Keratinocyte (primary cell): Measurements from ENCODE around the gene NRDE2. TPM values are rescaled to one million over a fixed set of nuclear protein-coding genes. Genes with fewer than 3 reads are reported as not detected.

ENCODE experiments used
- DNase-seq: peaks from one replicate; pipeline ENCODE4 v3.0.0-alpha.2; 2011; ENCODE audit warnings: low read depth, missing footprints, low spot score
- FAIRE-seq: peaks from 2 replicates; lab custom pipeline; 2011; peaks lifted over from hg19 to GRCh38; lab: Jason Lieb, UNC
- H2AFZ ChIP-seq: 2 replicates; pipeline ENCODE4 v1.6.0; 2012; ENCODE audit warnings: low read length, control low read depth, inconsistent platforms; ENCODE audit not compliant: control insufficient read depth
- H3K27ac ChIP-seq: 2 replicates; pipeline ENCODE4 v1.5.1; 2011; ENCODE audit warnings: low read length; ENCODE audit not compliant: control insufficient read depth, insufficient read depth
- H3K27me3 ChIP-seq: 3 replicates; pipeline ENCODE4 v1.6.0; 2011; ENCODE audit warnings: low read length; ENCODE audit not compliant: control insufficient read depth, insufficient read depth; ENCODE audit errors: extremely low read depth
- H3K36me3 ChIP-seq, 2 experiments: 2 replicates in 1 of 2; 3 replicates in 1 of 2; pipeline ENCODE4 v1.5.1; 2011; ENCODE audit warnings: low read length in 2 of 2, mild to moderate bottlenecking in 1 of 2; ENCODE audit not compliant: control insufficient read depth in 2 of 2, insufficient read depth in 2 of 2; ENCODE audit errors: extremely low read depth in 1 of 2
- H3K4me1 ChIP-seq: 3 replicates; pipeline ENCODE4 v1.5.1; 2011; ENCODE audit warnings: low read length; ENCODE audit not compliant: control insufficient read depth, insufficient read depth; ENCODE audit errors: extremely low read depth
- H3K4me2 ChIP-seq: 3 replicates; pipeline ENCODE4 v1.6.0; 2011; ENCODE audit warnings: low read depth, low read length; ENCODE audit not compliant: control insufficient read depth, insufficient read depth; ENCODE audit errors: extremely low read depth
- H3K4me3 ChIP-seq, 3 experiments: fragments of 200-600 bp in 1 of 3; sonication (generic) in 1 of 3; 2 replicates in 2 of 3; 3 replicates in 1 of 3; pipeline ENCODE4 v1.5.1; 2011 to 2016; ENCODE audit warnings: low read length in 3 of 3, mild to moderate bottlenecking in 3 of 3, control low read depth in 2 of 3, inconsistent platforms in 1 of 3, low read depth in 1 of 3, mixed read lengths in 1 of 3, mixed run types in 1 of 3, moderate library complexity in 1 of 3; ENCODE audit not compliant: control insufficient read depth in 2 of 3, insufficient read depth in 2 of 3; ENCODE audit errors: extremely low read depth in 1 of 3
- H3K79me2 ChIP-seq: 2 replicates; pipeline ENCODE4 v1.6.0; 2012; ENCODE audit warnings: low read length; ENCODE audit not compliant: control insufficient read depth, insufficient read depth
- H3K9ac ChIP-seq: 3 replicates; pipeline ENCODE4 v1.6.0; 2011; ENCODE audit warnings: low read length; ENCODE audit not compliant: control insufficient read depth, insufficient read depth; ENCODE audit errors: extremely low read depth
- H3K9me1 ChIP-seq: 3 replicates; pipeline ENCODE4 v1.6.0; 2011; ENCODE audit warnings: low read length; ENCODE audit not compliant: control insufficient read depth, insufficient read depth; ENCODE audit errors: extremely low read depth
- H3K9me3 ChIP-seq: 2 replicates; pipeline ENCODE4 v1.5.1; 2012; ENCODE audit warnings: low read depth, low read length; ENCODE audit not compliant: control insufficient read depth
- H4K20me1 ChIP-seq: 3 replicates; pipeline ENCODE4 v1.6.0; 2011; ENCODE audit warnings: low read length; ENCODE audit not compliant: control insufficient read depth, insufficient read depth; ENCODE audit errors: extremely low read depth
- CTCF ChIP-seq, 3 experiments: IDR thresholded peaks in 1 of 3; conservative IDR thresholded peaks in 1 of 3; optimal IDR thresholded peaks in 1 of 3; 2 replicates in 2 of 3; 3 replicates in 1 of 3; pipeline versions ENCODE3 to v1.5.1; 2011; ENCODE audit warnings: low read length in 3 of 3, mild to moderate bottlenecking in 3 of 3, moderate library complexity in 2 of 3, control low read depth in 1 of 3, inconsistent platforms in 1 of 3; ENCODE audit not compliant: insufficient read depth in 2 of 3; ENCODE audit errors: extremely low read depth in 1 of 3
- EZH2 ChIP-seq: IDR thresholded peaks from one replicate; pipeline ENCODE4 v1.6.1; 2012; ENCODE audit warnings: inconsistent platforms, mild to moderate bottlenecking, low read length, moderate library complexity
- dilution Hi-C: fragments of 300-500 bp; cut with MboI; formaldehyde crosslinking; loops from one replicate; pipeline ENCODE4 v1.7.0; 2020; ENCODE audit warnings: low sequenced_read_pairs; ENCODE audit not compliant: extremely low pct_ligation_motif_present
- polyA plus RNA-seq, 5 experiments: library from polyadenylated mRNA; depleted of rRNA in 3 of 5; stranded (reverse) in 3 of 5; stranded (forward) in 1 of 5; unstranded in 1 of 5; fragments of >200 nt; gene quantifications; 1 replicate in 1 of 5; 2 replicates in 3 of 5; 3 replicates in 1 of 5; pipeline versions ENCODE4 v1.2.1 to v1.2.3, GENCODE V29; 2011 to 2012; ENCODE audit warnings: missing spikeins in 2 of 5, low read depth in 1 of 5, low replicate concordance in 1 of 5

Gene NRDE2
- polyA plus RNA-seq, 1 donor (not counting 4 experiments of a cell fraction or from before 2014, with no cell fraction given): 9.2 TPM

- FAIRE-seq: no peak
- dilution Hi-C loops: no loop called here
- Histone ChIP-seq H3K4me2 (no peak overlapping the region), H4K20me1 (no peaks in the 10 kb centered on the region), H2AFZ (no peak overlapping the region), H3K79me2 (no peaks in the 10 kb centered on the region), H3K9ac (no peak overlapping the region), H3K4me1 (no peaks in the 10 kb centered on the region), H3K27me3 (no peaks in the 10 kb centered on the region), H3K36me3 (peaks cover 17 to 29% of the 10 kb centered on the region in 2 experiments), H3K27ac (no peak overlapping the region), H3K4me3 (no peak overlapping the region), H3K9me1 (no peaks in the 10 kb centered on the region), H3K9me3 (no peaks in the 10 kb centered on the region)
- no peak for DNase-seq
- TF ChIP-seq EZH2 (no peak), CTCF (optimal IDR thresholded peaks at IDR 0.05 in 1 of 3, IDR thresholded peaks at IDR 0.05 in 1 of 3, conservative IDR thresholded peaks at IDR 0.05 in 1 of 3; ENCODE audit: extremely low read depth in 1 of 3, insufficient read depth in 2 of 3, low read length in 3 of 3) (no peak)
These were observed 40.0 kb downstream of the NRDE2 start for GRCh38 chr14:90291699-90292098.

- FAIRE-seq (no peak), DNase-seq (no peak)
- Histone ChIP-seq H3K27me3 (no peaks in the 10 kb centered on the region), H3K4me3 (no peak overlapping the region), H3K36me3 (peaks cover 22 to 29% of the 10 kb centered on the region in 2 experiments), H3K79me2 (no peaks in the 10 kb centered on the region), H3K9me1 (no peaks in the 10 kb centered on the region), H3K9ac (no peak overlapping the region), H3K4me1 (no peaks in the 10 kb centered on the region), H3K4me2 (no peak overlapping the region), H2AFZ (no peak overlapping the region), H3K9me3 (no peaks in the 10 kb centered on the region), H3K27ac (no peak overlapping the region), H4K20me1 (no peaks in the 10 kb centered on the region)
- dilution Hi-C loops: no loop called here
- TF ChIP-seq EZH2: no peak
- TF ChIP-seq CTCF (optimal IDR thresholded peaks at IDR 0.05 in 1 of 3, IDR thresholded peaks at IDR 0.05 in 1 of 3, conservative IDR thresholded peaks at IDR 0.05 in 1 of 3; ENCODE audit: extremely low read depth in 1 of 3, insufficient read depth in 2 of 3, low read length in 3 of 3): no peak
These were observed 41.3 kb downstream of the NRDE2 start for GRCh38 chr14:90290337-90291011.
